Caco-2 (cell line): Measurements from ENCODE around the gene ST6GAL1. TPM values are rescaled to one million over a fixed set of nuclear protein-coding genes. Genes with fewer than 3 reads are reported as not detected.

ENCODE experiments used
- BruUV-seq: library from RNA; stranded (reverse); fragments of 400-500 nt; replicated peaks from 2 replicates; lab custom pipeline; 2021; lab: Mats Ljungman, UMichigan
- CTCF ChIA-PET: fragments of 300-600 bp; sonication (Branson Sonifier 250); formaldehyde crosslinking; loops from one replicate; lab custom pipeline; 2022; ENCODE audit warnings: antibody characterized with exemption; lab: Charles Lee
- POLR2A ChIA-PET: fragments of 300-600 bp; sonication (Branson Sonifier 250); formaldehyde crosslinking; loops from one replicate; lab custom pipeline; 2022; ENCODE audit warnings: antibody characterized with exemption; lab: Charles Lee
- DNase-seq, 2 experiments: peaks; one replicate each; pipeline versions ENCODE4 v3.0.0 to v3.0.0-alpha.2; 2020 to 2022
- H3K27me3 ChIP-seq: replicated peaks from 2 replicates; pipeline ENCODE4 v1.6.0; 2011; ENCODE audit warnings: low read length; ENCODE audit not compliant: control insufficient read depth, insufficient read depth
- H3K36me3 ChIP-seq: 2 replicates; pipeline ENCODE4 v1.5.1; 2011; ENCODE audit warnings: low read length; ENCODE audit not compliant: control insufficient read depth, insufficient read depth
- H3K4me1 ChIP-seq: fragments of 250-450 bp; sonication (Bioruptor Pico); 2 replicates; pipeline ENCODE4 v1.5.1; 2020; ENCODE audit warnings: mild to moderate bottlenecking
- H3K4me3 ChIP-seq: 2 replicates; pipeline ENCODE4 v1.5.1; 2011; ENCODE audit warnings: low read depth, mild to moderate bottlenecking, control low read depth, low read length
- H3K9me3 ChIP-seq: fragments of 250-450 bp; sonication (Bioruptor Pico); 2 replicates; pipeline ENCODE4 v1.5.1; 2020; ENCODE audit warnings: mild to moderate bottlenecking, moderate library complexity
- H3K27ac Mint-ChIP-seq: one replicate; pipeline ENCODE4 v1.8.0; 2022; ENCODE audit warnings: mixed read lengths; ENCODE audit not compliant: unreplicated experiment
- H3K27me3 Mint-ChIP-seq: one replicate; pipeline ENCODE4 v1.8.0; 2022; ENCODE audit warnings: mixed read lengths; ENCODE audit not compliant: insufficient read depth, unreplicated experiment
- H3K36me3 Mint-ChIP-seq: one replicate; pipeline ENCODE4 v1.8.0; 2022; ENCODE audit warnings: mild to moderate bottlenecking, mixed read lengths; ENCODE audit not compliant: insufficient read depth, unreplicated experiment
- H3K4me1 Mint-ChIP-seq: one replicate; pipeline ENCODE4 v1.8.0; 2022; ENCODE audit warnings: low read depth, mixed read lengths; ENCODE audit not compliant: unreplicated experiment
- H3K4me3 Mint-ChIP-seq: one replicate; pipeline ENCODE4 v1.8.0; 2022; ENCODE audit warnings: mild to moderate bottlenecking, moderate library complexity, mixed read lengths; ENCODE audit not compliant: unreplicated experiment
- H3K9me3 Mint-ChIP-seq: one replicate; pipeline ENCODE4 v1.8.0; 2022; ENCODE audit warnings: mixed read lengths; ENCODE audit not compliant: unreplicated experiment
- intact Hi-C: fragments of 100-400 bp; cut with micrococcal nuclease; formaldehyde crosslinking; loops from one replicate; pipeline ENCODE4 v1.10.0; 2022; ENCODE audit not compliant: unreplicated experiment
- total RNA-seq: library from RNA; stranded (reverse); gene quantifications from 2 replicates; pipeline ENCODE4 v1.2.3, GENCODE V29; 2022
- TF ChIP-seq, protein P1 (sequence below), 2 experiments: fragments of 200-600 bp in 1 of 2; IDR thresholded peaks; 1 replicate in 1 of 2; 2 replicates in 1 of 2; pipeline versions ENCODE4 v1.5.1 to v1.8.0; 2011 to 2022; ENCODE audit warnings: antibody characterized with exemption in 1 of 2, control low read depth in 1 of 2, inconsistent platforms in 1 of 2, low read depth in 1 of 2, low read length in 1 of 2, mild to moderate bottlenecking in 1 of 2, moderate library complexity in 1 of 2; ENCODE audit not compliant: insufficient read depth in 1 of 2, severe bottlenecking in 1 of 2, unreplicated experiment in 1 of 2

Gene ST6GAL1
- total RNA-seq, 1 experiment from 2014 or later, result 34.6 TPM

DNA sequence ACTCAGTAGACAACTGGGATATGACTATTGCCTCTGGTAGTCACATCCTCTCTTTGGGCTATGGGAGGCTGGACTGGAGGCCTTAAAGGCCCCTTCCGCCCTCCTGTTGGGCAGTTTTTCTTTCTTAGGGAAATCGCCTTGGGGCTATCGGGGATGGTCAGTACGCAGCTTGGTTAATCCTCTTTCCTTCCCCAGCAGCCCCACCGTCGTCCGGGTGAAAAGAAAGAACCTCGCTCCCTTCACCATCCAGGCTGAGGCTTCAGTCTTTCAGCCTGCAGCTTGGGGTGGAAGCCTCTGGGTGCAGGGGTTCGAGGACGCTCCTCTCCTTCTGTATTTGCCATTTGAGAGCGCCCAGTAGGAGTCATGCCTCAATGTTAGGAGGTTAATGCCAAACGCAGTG, 641 bp upstream of the ST6GAL1 start:
- no TSS peak for BruUV-seq
- TF ChIP-seq, protein P1, sequence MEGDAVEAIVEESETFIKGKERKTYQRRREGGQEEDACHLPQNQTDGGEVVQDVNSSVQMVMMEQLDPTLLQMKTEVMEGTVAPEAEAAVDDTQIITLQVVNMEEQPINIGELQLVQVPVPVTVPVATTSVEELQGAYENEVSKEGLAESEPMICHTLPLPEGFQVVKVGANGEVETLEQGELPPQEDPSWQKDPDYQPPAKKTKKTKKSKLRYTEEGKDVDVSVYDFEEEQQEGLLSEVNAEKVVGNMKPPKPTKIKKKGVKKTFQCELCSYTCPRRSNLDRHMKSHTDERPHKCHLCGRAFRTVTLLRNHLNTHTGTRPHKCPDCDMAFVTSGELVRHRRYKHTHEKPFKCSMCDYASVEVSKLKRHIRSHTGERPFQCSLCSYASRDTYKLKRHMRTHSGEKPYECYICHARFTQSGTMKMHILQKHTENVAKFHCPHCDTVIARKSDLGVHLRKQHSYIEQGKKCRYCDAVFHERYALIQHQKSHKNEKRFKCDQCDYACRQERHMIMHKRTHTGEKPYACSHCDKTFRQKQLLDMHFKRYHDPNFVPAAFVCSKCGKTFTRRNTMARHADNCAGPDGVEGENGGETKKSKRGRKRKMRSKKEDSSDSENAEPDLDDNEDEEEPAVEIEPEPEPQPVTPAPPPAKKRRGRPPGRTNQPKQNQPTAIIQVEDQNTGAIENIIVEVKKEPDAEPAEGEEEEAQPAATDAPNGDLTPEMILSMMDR (IDR thresholded peaks at IDR 0.05; ENCODE audit: insufficient read depth in 1 of 2, low read depth in 1 of 2, low read length in 1 of 2, severe bottlenecking in 1 of 2, unreplicated experiment in 1 of 2), result no peak
- Mint-ChIP-seq H3K9me3 (no peaks in the 10 kb centered on the region), H3K36me3 (no peaks in the 10 kb centered on the region), H3K27me3 (no peaks in the 10 kb centered on the region), H3K4me3 (peak overlapping the region; percentile 91), H3K27ac (peak overlapping the region; percentile 83), H3K4me1 (peaks cover 5% of the 10 kb centered on the region)
- Histone ChIP-seq H3K4me3 (peak overlapping the region; percentile 81; the same call in 1 of the 2 replicates), H3K4me1 (no peaks in the 10 kb centered on the region), H3K27me3 (no peaks in the 10 kb centered on the region), H3K36me3 (no peaks in the 10 kb centered on the region; the same call in 1 of the 2 replicates), H3K9me3 (no peaks in the 10 kb centered on the region)
- ChIA-PET CTCF (no interaction called here), POLR2A (no interaction called here)
- DNase-seq, result no peak
- intact Hi-C loops, result loop anchor here (1.0 to 5.0 kb wide), 3 partner anchors 32 to 133 kb away; no protein-coding TSS in a partner anchor

DNA sequence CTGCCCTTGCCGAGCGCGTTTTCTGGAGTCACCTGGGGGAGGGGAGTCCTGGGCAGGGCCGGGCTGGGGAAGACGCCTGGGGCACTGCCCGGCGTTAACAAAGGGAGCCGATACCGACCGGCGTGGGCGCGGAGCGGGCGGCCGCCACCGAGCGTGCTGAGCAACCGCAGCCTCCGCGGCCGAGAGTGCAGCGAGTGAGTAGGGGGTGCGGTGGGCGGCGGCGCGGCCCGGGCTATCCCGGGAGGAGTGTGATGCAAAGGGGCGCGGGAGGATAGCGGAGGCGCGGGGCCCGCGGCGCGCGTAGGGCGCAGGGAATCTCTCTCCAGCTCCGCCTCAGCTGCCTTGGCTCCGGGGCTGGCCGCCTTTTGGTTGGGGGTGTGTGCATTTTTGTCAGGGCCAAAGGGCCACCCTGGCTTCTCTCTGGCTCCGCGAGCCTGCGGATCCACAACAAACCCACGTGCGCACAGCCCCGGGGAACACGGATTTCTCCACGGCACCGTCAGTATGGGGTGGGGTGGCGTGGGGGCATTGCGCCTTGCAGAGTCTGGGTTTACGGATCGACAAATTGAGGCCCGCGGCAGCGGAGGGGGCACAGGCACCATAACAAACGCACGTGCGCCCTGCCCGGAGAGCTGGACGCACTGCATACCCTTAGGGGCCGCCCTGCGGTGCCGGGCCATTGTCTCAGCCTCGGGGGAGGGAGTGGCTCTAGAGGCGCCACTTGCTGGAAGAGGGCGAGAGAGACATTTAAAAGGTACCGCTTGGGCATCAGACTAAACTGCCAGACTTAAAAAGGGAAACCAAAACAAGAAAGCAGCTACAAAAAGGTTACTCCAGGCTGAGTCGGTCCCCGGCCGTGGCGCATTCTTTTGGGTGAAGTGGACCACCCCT, 560 bp downstream of the ST6GAL1 start:
- intact Hi-C loops, result loop anchor here (1.0 to 5.0 kb wide), 3 partner anchors 34 to 132 kb away; no protein-coding TSS in a partner anchor
- no TSS peak for BruUV-seq
- ChIA-PET POLR2A (no interaction called here), CTCF (interaction anchor here (0.8 to 1.2 kb wide), 2 partner anchors 81 to 85 kb away, joined by 3 to 15 read pairs; no protein-coding TSS in a partner anchor)
- H3K4me1 Mint-ChIP-seq, result peaks cover 5% of the 10 kb centered on the region
- peak; percentile 67 to 80 for DNase-seq
- TF ChIP-seq, protein P1 (IDR thresholded peaks at IDR 0.05; ENCODE audit: insufficient read depth in 1 of 2, low read depth in 1 of 2, low read length in 1 of 2, severe bottlenecking in 1 of 2, unreplicated experiment in 1 of 2), result peak in 1 of 2 experiments; percentile 12
- no peaks in the 10 kb centered on the region for H3K9me3 Mint-ChIP-seq
- no peaks in the 10 kb centered on the region for H3K27me3 Mint-ChIP-seq
- peak overlapping the region; percentile 83 for H3K27ac Mint-ChIP-seq
- Histone ChIP-seq H3K9me3 (no peaks in the 10 kb centered on the region), H3K27me3 (no peaks in the 10 kb centered on the region), H3K36me3 (peaks cover 2% of the 10 kb centered on the region; the same call in 1 of the 2 replicates), H3K4me1 (no peaks in the 10 kb centered on the region), H3K4me3 (peak overlapping the region; percentile 81)
- H3K36me3 Mint-ChIP-seq, result no peaks in the 10 kb centered on the region
- peak overlapping the region; percentile 91 for H3K4me3 Mint-ChIP-seq

DNA sequence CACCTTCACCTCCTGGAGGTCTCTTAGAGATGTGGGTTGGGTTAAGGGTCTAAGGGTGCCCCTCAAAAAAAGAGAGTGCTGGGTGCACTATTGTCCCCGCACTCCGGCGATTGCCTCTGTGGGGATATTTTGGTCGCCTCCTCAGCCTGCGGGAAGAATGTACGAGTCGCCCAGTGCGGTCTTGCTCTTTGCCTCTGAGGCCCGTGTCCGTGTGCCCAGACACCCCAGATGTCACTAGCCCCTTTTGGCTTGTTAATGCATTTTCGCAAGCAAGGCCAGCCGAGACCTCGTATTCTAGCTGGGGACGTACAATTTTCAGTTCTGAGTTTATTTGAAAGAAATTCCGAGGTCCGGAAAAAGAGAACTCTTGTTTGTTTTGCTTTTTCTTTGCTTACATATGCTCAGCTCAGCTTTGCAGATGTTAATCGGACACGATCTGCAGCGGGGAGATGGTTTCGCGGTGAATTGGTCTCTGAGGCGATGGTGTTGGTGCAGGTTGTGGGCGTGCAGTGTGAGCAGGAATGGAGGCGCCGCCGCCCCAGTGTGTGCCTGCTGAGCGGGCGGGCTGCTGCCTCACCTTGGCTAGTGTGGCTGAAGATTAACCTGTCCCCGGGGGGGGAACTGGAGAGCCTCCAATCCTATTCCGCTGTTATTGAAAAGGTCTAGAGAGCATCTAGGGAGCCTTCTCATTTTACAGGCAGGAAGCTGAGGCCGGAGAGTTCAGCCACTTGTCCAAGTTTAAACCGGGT, 1.4 kb downstream of the ST6GAL1 start:
- TF ChIP-seq, protein P1 (IDR thresholded peaks at IDR 0.05; ENCODE audit: insufficient read depth in 1 of 2, low read depth in 1 of 2, low read length in 1 of 2, severe bottlenecking in 1 of 2, unreplicated experiment in 1 of 2), result no peak
- BruUV-seq, result no TSS peak
- H3K9me3 ChIP-seq, result no peaks in the 10 kb centered on the region
- POLR2A ChIA-PET, result no interaction called here
- no peaks in the 10 kb centered on the region for H3K9me3 Mint-ChIP-seq
- H3K4me3 ChIP-seq, result peak overlapping the region; percentile 81
- intact Hi-C loops, result loop anchor here (2.0 to 5.0 kb wide), 2 partner anchors 34 to 131 kb away; no protein-coding TSS in a partner anchor
- DNase-seq, result peak; percentile 50 to 64
- H3K27ac Mint-ChIP-seq, result peak overlapping the region; percentile 83
- no peaks in the 10 kb centered on the region for H3K27me3 Mint-ChIP-seq
- no peaks in the 10 kb centered on the region for H3K27me3 ChIP-seq
- CTCF ChIA-PET, result interaction anchor here (0.8 to 1.2 kb wide), 2 partner anchors 82 to 86 kb away, joined by 3 to 15 read pairs; no protein-coding TSS in a partner anchor
- H3K36me3 Mint-ChIP-seq, result no peaks in the 10 kb centered on the region
- H3K36me3 ChIP-seq, result peaks cover 2% of the 10 kb centered on the region; the same call in 1 of the 2 replicates
- H3K4me1 Mint-ChIP-seq, result peaks cover 5% of the 10 kb centered on the region
- peak overlapping the region; percentile 91 for H3K4me3 Mint-ChIP-seq
- no peaks in the 10 kb centered on the region for H3K4me1 ChIP-seq
